GM18508 (cell line): ENCODE results near the gene CTIF.

Source experiments
- ATAC-seq: cut with Tn5 transposase; IDR thresholded peaks from one replicate; pipeline ENCODE4 v1.9.1; 2021; ENCODE audit warnings: moderate number of reproducible peaks; ENCODE audit not compliant: insufficient read depth, unreplicated experiment

The CTIF gene

GRCh38 chr18:48757367-48757766, 218.5 kb downstream of the CTIF start:
- ATAC-seq, result no peak

GRCh38 chr18:48757906-48758305, 219.1 kb downstream of the CTIF start:
- ATAC-seq, result no peak

DNA sequence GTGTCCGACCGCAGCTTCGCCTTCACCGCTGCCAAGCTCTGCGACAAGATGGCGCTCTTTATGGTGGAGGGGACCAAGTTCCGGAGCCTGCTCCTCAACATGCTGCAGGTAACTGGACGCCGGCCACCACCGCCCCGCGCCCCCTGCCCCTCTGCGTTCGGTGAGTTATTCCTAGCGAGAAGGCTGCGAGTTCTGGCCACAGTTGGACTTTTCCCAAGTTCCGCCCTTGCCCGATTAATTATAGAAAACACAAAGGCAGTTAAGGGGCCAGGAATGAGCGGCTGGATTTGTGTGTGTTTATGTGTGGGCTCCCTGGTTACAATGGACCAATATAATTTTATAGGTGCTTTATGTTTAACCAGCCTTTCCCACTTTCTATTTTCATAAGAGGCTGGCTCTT, 222.8 kb downstream of the CTIF start:
- ATAC-seq, result no peak

DNA sequence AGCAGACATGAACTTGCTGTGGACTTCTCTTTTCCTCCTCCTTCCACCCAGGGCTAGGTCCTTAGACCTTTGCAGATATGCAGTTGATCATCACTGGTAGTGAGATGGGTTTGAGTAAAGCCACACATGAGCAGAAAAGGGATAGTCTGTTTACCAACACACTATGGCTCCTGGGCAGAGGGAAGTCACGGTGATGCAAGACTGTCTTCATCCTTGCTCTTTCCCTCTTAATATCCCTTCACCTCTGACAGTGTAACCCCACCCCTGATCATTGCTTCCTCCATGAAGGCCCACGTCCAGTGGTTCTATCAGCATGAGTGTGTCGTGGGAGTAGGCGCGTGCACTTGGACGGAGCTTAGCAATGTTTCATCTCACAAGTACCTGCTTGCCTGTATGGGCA, 223.2 kb downstream of the CTIF start:
- ATAC-seq, result no peak

GRCh38 chr18:48762836-48763718, 224.2 kb downstream of the CTIF start:
- no peak for ATAC-seq

- no peak for ATAC-seq
These were observed 224.9 kb downstream of the CTIF start for GRCh38 chr18:48763719-48764100.

DNA sequence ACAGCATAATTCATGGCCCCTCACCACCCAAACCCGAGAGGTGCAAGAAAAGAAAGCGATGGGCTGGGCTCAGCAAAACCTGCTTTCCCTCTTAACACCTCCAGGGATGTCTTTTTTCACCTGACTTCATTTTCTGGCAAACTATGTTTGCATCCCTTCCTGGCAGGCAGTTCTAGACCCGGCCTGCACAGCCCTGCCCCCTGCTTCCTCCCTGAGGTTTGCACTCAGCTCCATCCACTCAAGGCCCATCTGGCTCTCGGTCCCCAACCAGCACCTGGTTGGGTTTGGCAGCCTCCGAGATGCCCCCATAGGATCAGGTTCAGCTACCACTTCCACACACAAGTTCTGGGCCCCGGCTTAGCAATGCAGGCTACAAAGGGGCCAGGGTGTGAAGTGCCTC, 226.2 kb downstream of the CTIF start:
- no peak for ATAC-seq

GRCh38 chr18:48766026-48766425, 227.2 kb downstream of the CTIF start:
- ATAC-seq, result no peak

DNA sequence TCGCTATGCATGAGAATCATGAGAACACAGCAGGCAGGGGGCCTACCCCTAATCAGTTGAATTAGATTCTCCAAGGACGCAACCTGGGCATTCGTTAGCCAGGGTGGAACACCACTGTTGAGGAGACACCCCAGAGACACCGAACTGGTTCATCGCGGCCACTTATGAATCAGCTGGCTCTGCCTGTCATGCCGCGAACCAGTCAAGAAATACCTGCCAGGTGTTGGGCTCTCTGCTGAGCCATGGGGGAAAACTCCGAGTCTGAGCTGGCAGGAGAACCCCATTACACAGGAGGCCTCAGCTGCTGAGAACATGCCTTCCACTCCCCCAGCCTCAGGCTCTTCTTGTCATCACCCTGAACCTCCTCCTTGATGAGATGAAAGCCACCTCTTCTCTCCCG, 227.7 kb downstream of the CTIF start:
- ATAC-seq, result no peak

GRCh38 chr18:48767090-48767690, 228.4 kb downstream of the CTIF start:
- no peak for ATAC-seq

DNA sequence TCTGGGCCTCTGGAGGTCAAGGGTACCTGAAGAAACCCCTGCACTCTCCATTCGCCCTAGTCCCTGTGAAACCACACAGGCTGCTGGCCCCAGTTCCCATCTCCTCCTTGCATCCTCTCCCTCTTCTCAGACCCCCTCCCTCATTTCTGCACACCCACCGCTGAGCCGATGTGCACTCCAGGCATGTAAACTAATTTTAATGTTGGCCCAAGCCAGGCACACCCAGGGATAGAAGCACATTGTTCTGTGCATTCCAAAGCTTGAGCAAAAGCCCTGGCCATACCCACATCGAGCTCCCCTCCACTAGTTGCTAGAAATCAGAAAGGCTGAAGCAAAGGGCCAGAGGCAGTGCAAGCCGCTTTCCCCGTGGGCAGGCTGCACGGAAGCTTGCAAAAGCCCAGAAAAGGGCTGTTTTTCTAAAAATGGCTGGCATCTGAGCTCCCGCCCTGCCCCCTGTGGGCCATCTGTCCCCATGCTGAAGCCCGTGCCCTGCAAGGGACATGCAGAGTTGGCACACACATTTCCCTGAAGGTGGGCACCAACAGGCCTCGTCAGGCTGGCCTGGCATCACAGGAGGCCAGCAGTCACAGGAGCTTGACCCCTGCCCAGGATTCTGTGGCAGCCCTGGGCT, 230.3 kb downstream of the CTIF start:
- no peak for ATAC-seq

- ATAC-seq, result no peak
These were observed 231.4 kb downstream of the CTIF start for GRCh38 chr18:48770243-48770642.

GRCh38 chr18:48771641-48772375, 233.0 kb downstream of the CTIF start:
- no peak for ATAC-seq

- no peak for ATAC-seq
These were observed 233.6 kb downstream of the CTIF start for GRCh38 chr18:48772457-48772856.

DNA sequence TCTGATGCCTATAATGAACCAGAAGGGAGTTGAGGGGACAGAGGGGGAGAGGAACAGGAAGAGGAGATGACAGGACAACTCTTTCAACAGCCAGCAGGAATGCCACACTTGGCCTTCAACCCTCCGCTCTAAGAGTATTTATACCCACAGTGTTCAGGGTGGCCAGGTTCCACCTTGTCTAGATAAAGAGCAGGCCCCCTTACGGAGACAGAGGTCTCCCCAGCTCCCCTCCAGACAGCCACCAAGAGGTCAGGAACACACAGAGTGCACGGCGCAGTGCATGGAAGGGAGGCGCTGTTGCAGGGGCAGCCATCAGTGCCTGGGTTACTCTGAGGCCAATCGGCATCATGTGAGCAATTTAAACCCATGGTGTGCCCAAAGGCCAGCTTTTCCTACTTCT, 235.0 kb downstream of the CTIF start:
- no peak for ATAC-seq

GRCh38 chr18:48774941-48775340, 236.1 kb downstream of the CTIF start:
- no peak for ATAC-seq

DNA sequence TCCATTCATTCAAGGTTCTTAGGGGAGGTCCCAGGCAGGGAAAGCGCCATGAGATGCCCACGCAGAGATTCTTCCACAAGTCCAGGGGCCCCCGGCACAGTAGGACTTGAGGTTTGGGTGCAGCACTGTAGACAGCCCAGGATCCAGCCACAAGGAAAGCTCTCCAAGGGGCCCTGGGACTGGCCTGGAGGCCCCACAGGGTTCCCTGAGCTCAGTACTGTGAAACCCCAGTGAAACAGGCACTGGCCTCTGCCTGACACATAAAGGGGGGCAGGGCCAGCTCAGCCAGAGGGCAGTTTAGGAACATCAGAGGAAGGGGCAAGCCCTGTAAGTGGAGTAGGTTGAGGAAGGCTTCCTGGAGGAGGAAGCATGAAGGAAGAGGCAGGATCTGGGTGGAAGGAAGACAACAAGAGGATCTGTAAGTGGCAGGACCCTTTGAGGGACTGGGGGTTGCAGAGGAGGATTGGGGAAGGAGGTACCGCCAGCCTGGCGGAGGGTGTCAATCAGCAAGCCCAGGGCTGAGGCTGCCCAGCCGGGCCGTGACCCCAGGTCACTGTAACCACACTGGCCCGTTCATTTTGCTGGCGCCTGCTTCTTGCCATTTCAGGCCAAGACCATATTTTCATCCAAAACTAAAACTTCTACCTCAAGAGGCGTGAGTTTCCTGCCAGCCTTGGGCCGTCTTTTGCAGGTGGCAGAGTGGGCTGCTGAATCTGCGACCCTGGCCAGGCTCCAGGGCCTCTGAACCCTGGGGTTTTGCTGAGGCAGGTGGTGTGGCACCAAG, 236.7 kb downstream of the CTIF start:
- no peak for ATAC-seq

DNA sequence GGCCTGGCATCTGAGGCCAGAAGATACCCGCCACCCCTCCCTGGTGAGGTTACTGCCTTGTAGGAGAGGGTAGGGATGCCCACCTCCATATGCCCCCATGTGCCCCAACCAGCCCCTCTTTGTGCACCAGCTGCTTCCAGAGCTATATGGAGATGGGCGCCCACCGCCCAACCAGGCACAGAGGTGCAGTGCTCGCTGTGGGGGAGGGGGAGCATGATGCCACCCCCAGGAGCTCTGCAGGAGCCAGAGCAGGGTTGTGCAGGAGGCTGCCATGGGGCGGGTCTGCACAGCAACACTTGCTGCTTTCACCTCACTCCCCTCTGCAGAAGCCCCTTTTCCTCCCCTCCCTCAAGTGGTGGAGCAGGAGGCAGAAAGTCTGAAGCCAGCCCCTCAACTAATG, 237.3 kb downstream of the CTIF start:
- no peak for ATAC-seq

GRCh38 chr18:48776641-48777025, 237.8 kb downstream of the CTIF start:
- no peak for ATAC-seq
